RCC 7860 (cell line): ENCODE data around the gene BCL2L13.
A peak's percentile ranks its signal among the peaks of the same experiment; 100 is the strongest.
"Not testable (repeated sequence)": the region's sequence is repeated elsewhere in the genome, so short reads cannot be mapped to it uniquely, and the experiment has no call there.

ENCODE experiments used
- DNase-seq: peaks from one replicate; pipeline ENCODE4 v3.0.0-alpha.2; 2015; ENCODE audit warnings: low spot score
- FAIRE-seq: peaks from 2 replicates; lab custom pipeline; 2012; peaks lifted over from hg19 to GRCh38; lab: Jason Lieb, UNC

BCL2L13 gene

GRCh38 chr22:17634696-17635095 is 3.9 kb upstream of the BCL2L13 start:
- no peak for DNase-seq
- FAIRE-seq, result no peak

- DNase-seq, FAIRE-seq: not testable (repeated sequence)
Observed at GRCh38 chr22:17636850-17637249, 1.7 kb upstream of the BCL2L13 start.

- FAIRE-seq, result no peak
- DNase-seq, result no peak
Observed at GRCh38 chr22:17637490-17638181, 921 bp upstream of the BCL2L13 start.

- DNase-seq (no peak), FAIRE-seq (no peak)
Observed at GRCh38 chr22:17638182-17638431, 450 bp upstream of the BCL2L13 start.

GRCh38 chr22:17639247-17639741 is 737 bp downstream of the BCL2L13 start:
- no peak for FAIRE-seq
- DNase-seq, result peak; percentile 28

- no peak for DNase-seq
- no peak for FAIRE-seq
Observed at GRCh38 chr22:17641269-17641668, 2.7 kb downstream of the BCL2L13 start.

GRCh38 chr22:17642357-17642756 is 3.8 kb downstream of the BCL2L13 start:
- FAIRE-seq, DNase-seq: not testable (repeated sequence)

- FAIRE-seq (no peak), DNase-seq (no peak)
Observed at GRCh38 chr22:17647452-17647851, 8.9 kb downstream of the BCL2L13 start.

GRCh38 chr22:17647991-17648390 is 9.4 kb downstream of the BCL2L13 start:
- FAIRE-seq (no peak), DNase-seq (no peak)

- FAIRE-seq, result no peak
- DNase-seq, result no peak
Observed at GRCh38 chr22:17648569-17648968, 10.0 kb downstream of the BCL2L13 start.

GRCh38 chr22:17655289-17655688 is 16.7 kb downstream of the BCL2L13 start:
- no peak for FAIRE-seq

GRCh38 chr22:17656870-17657395 is 18.4 kb downstream of the BCL2L13 start:
- DNase-seq, result no peak
- no peak for FAIRE-seq

More at GRCh38 chr22:17655289-17655688, 16.7 kb downstream of the BCL2L13 start:
- no peak for DNase-seq

- FAIRE-seq (no peak), DNase-seq (no peak)
Observed at GRCh38 chr22:17664414-17665055, 26.0 kb downstream of the BCL2L13 start.

GRCh38 chr22:17665248-17665647 is 26.7 kb downstream of the BCL2L13 start:
- no peak for DNase-seq
- FAIRE-seq, result no peak

GRCh38 chr22:17665854-17666253 is 27.3 kb downstream of the BCL2L13 start:
- FAIRE-seq (no peak), DNase-seq (no peak)

- FAIRE-seq, DNase-seq: not testable (repeated sequence)
Observed at GRCh38 chr22:17671521-17672092, 33.0 kb downstream of the BCL2L13 start.

- no peak for FAIRE-seq
- DNase-seq, result no peak
Observed at GRCh38 chr22:17672417-17672991, 33.9 kb downstream of the BCL2L13 start.

GRCh38 chr22:17674152-17674551 is 35.6 kb downstream of the BCL2L13 start:
- FAIRE-seq (no peak), DNase-seq (no peak)

- FAIRE-seq (no peak), DNase-seq (no peak)
Observed at GRCh38 chr22:17675584-17675983, 37.0 kb downstream of the BCL2L13 start.

GRCh38 chr22:17678817-17679385 is 40.3 kb downstream of the BCL2L13 start:
- FAIRE-seq (no peak), DNase-seq (no peak)

GRCh38 chr22:17684245-17684644 is 45.7 kb downstream of the BCL2L13 start:
- DNase-seq (no peak), FAIRE-seq (no peak)
